ENCODE results near the gene CREBRF. TPM values are rescaled to one million over a fixed set of nuclear protein-coding genes. Genes with fewer than 3 reads are reported as not detected.
A peak's percentile ranks its signal among the peaks of the same experiment; 100 is the strongest.

Gene CREBRF
- total and polyA plus RNA-seq, 9 of the 15 experiments (the other 6 are each of a cell fraction or from before 2014, with no cell fraction given) = 1.1 to 4.9 (median 2.9) TPM

GRCh38 chr5:173027905-173028304, 28.2 kb upstream of the CREBRF start:
- ATAC-seq = no peak
- H3K4me2 ChIP-seq (ENCODE audit: insufficient read depth, low read length) = no peak overlapping the region
- 47% methylated on average over 7 of the region's 7 CpGs for WGBS (ENCODE audit: insufficient coverage, low coverage, missing lambda C conversion rate)
- in situ Hi-C loops (cut with MboI) = no loop called here
- H3K9ac ChIP-seq (ENCODE audit: insufficient read depth in 1 of 2, low read depth in 2 of 2, low read length in 2 of 2) = no peak overlapping the region
- DNase-seq (ENCODE audit: extremely low read depth in 1 of 4, low spot score in 3 of 4) = no peak
- H3K36me3 ChIP-seq (ENCODE audit: control insufficient read depth, insufficient read depth, low read length) = peaks cover 39% of the 10 kb centered on the region
- H4K20me1 ChIP-seq (replicated peaks; ENCODE audit: control insufficient read depth, insufficient read depth, low read length) = peaks cover 13% of the 10 kb centered on the region
- H3K4me3 ChIP-seq = no peak overlapping the region
- ChIA-PET POLR2A (interaction anchor here (1.0 kb wide), 1 partner anchor 16 kb away, joined by 3 read pairs; no protein-coding TSS in a partner anchor), CTCF (ENCODE audit: low intra/inter-chr PET ratio) (no interaction called here)
- intact Hi-C loops (cut with micrococcal nuclease) = no loop called here
- peaks cover 71% of the 10 kb centered on the region for H3K79me2 ChIP-seq (ENCODE audit: control insufficient read depth, insufficient read depth, low read length)
- H3K27ac ChIP-seq (ENCODE audit: extremely low read depth, low read depth, low read length) = no peak overlapping the region
- no peak for FAIRE-seq
- no peaks in the 10 kb centered on the region for H3K9me1 ChIP-seq (ENCODE audit: control insufficient read depth, insufficient read depth, low read length)
- no peak overlapping the region for H2AFZ ChIP-seq (ENCODE audit: low read depth, low read length)
- TF ChIP-seq MIER1 (IDR thresholded peaks at IDR 0.05; ENCODE audit: low read depth) (peak; percentile 25; the same call in 1 of the 2 replicates), SMARCB1 (IDR thresholded peaks at IDR 0.05; ENCODE audit: insufficient read length, low read depth) (no peak), KDM2B (CRISPR knock-in tag; IDR thresholded peaks at IDR 0.05) (no peak), HINFP (tag; conservative IDR thresholded peaks at IDR 0.05; ENCODE audit: low read depth) (peak; percentile 77; the same call in 1 of the 2 replicates), SREBF2 (CRISPR knock-in tag; IDR thresholded peaks at IDR 0.05) (no peak)
- H3K4me1 ChIP-seq (replicated peaks in 1 of 2; ENCODE audit: control insufficient read depth in 2 of 2, insufficient read depth in 2 of 2, low read length in 2 of 2) = peaks cover 15 to 16% of the 10 kb centered on the region in 2 experiments; a peak in 4 of 5 replicates
- BruUV-seq (replicated peaks) = no TSS peak
- no peaks in the 10 kb centered on the region for H3K9me3 ChIP-seq (replicated peaks; ENCODE audit: control insufficient read depth, insufficient read depth, low read depth, low read length)
- no peaks in the 10 kb centered on the region for H3K27me3 ChIP-seq (ENCODE audit: control insufficient read depth in 2 of 2, insufficient read depth in 2 of 2, low read length in 2 of 2)
